GM12892 (cell line): ENCODE measurements around the gene GPN2.

Experiments
- POLR2A ChIP-seq: IDR thresholded peaks from 2 replicates; pipeline ENCODE4 v1.6.1; 2011; ENCODE audit warnings: low read depth, low read length, control low read depth
- TAF1 ChIP-seq: IDR thresholded peaks from 2 replicates; pipeline ENCODE4 v1.6.1; 2011; ENCODE audit warnings: low read depth, mild to moderate bottlenecking, control low read depth, low read length, borderline replicate concordance

DNA sequence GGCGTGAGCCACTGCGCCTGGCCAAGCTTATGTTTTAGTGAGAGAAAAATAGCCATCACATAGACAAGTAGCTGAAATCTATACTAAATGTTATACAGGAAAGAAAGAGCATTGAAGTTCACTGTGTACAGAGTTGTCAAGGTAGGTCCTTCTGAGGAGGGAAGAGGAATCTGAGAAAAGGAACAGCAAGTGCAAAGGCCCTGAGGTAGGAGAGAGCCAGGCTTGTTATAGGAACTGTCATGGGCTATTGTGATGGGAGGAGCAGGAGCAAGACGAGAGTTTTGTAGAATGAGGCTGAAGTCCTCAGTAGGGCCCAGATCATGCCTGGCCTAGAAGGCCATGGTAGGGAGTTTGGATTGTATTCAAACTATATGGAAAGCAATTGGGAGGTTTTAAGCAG is 59.0 kb downstream of the GPN2 start:
- TF ChIP-seq POLR2A (no peak), TAF1 (no peak)
